Measurements from ENCODE around the gene CYP27B1.
A peak's percentile ranks its signal among the peaks of the same experiment; 100 is the strongest.

Gene CYP27B1

GRCh38 chr12:57729321-57729844 lies 37.5 kb downstream of the CYP27B1 start:
- in situ Hi-C loops (cut with MboI; ENCODE audit: low sequenced_read_pairs, unreplicated experiment), result no loop called here
- no peak for DNase-seq (ENCODE audit: low spot score)
- no peak for TF ChIP-seq CTCF (IDR thresholded peaks at IDR 0.05; ENCODE audit: borderline replicate concordance, control extremely low read depth, extremely low read depth, insufficient read depth, missing control alignments)

- in situ Hi-C loops (cut with MboI; ENCODE audit: low sequenced_read_pairs, unreplicated experiment), result no loop called here
- DNase-seq (ENCODE audit: low spot score), result peak; percentile 15
- no peak for TF ChIP-seq CTCF (IDR thresholded peaks at IDR 0.05; ENCODE audit: borderline replicate concordance, control extremely low read depth, extremely low read depth, insufficient read depth, missing control alignments)
Measured at GRCh38 chr12:57727758-57728395, 39.0 kb downstream of the CYP27B1 start.

- in situ Hi-C loops (cut with MboI; ENCODE audit: low sequenced_read_pairs, unreplicated experiment), result no loop called here
- DNase-seq (ENCODE audit: low spot score), result peak; percentile 32
- TF ChIP-seq CTCF (IDR thresholded peaks at IDR 0.05; ENCODE audit: borderline replicate concordance, control extremely low read depth, extremely low read depth, insufficient read depth, missing control alignments), result no peak
Measured at GRCh38 chr12:57726884-57727757, 39.8 kb downstream of the CYP27B1 start.

- in situ Hi-C loops (cut with MboI; ENCODE audit: low sequenced_read_pairs, unreplicated experiment), result no loop called here
- no peak for TF ChIP-seq CTCF (IDR thresholded peaks at IDR 0.05; ENCODE audit: borderline replicate concordance, control extremely low read depth, extremely low read depth, insufficient read depth, missing control alignments)
- DNase-seq (ENCODE audit: low spot score), result peak; percentile 68
Measured at GRCh38 chr12:57726151-57726883, 40.6 kb downstream of the CYP27B1 start.

- peak; percentile 35 for DNase-seq (ENCODE audit: low spot score)
- in situ Hi-C loops (cut with MboI; ENCODE audit: low sequenced_read_pairs, unreplicated experiment), result no loop called here
- TF ChIP-seq CTCF (IDR thresholded peaks at IDR 0.05; ENCODE audit: borderline replicate concordance, control extremely low read depth, extremely low read depth, insufficient read depth, missing control alignments), result no peak
Measured at GRCh38 chr12:57725851-57726150, 41.1 kb downstream of the CYP27B1 start.

GRCh38 chr12:57724936-57725740 lies 41.7 kb downstream of the CYP27B1 start:
- in situ Hi-C loops (cut with MboI; ENCODE audit: low sequenced_read_pairs, unreplicated experiment), result no loop called here

More at GRCh38 chr12:57724936-57725740, 41.7 kb downstream of the CYP27B1 start:
- no peak for TF ChIP-seq CTCF (IDR thresholded peaks at IDR 0.05; ENCODE audit: borderline replicate concordance, control extremely low read depth, extremely low read depth, insufficient read depth, missing control alignments)
- peak; percentile 37 for DNase-seq (ENCODE audit: low spot score)

All from GM13976 (cell line).